GM18907 (cell line): ENCODE measurements around the gene NDST3.
"Not testable (repeated sequence)": the region's sequence is repeated elsewhere in the genome, so short reads cannot be mapped to it uniquely, and the experiment has no call there.

ENCODE experiments used
- ATAC-seq: cut with Tn5 transposase; IDR thresholded peaks from one replicate; pipeline ENCODE4 v1.9.1; 2021; ENCODE audit warnings: mild to moderate bottlenecking, moderate library complexity; ENCODE audit not compliant: unreplicated experiment

The NDST3 gene

GRCh38 chr4:118265312-118266144, 231.2 kb downstream of the NDST3 start:
- ATAC-seq: no peak

GRCh38 chr4:118266145-118266496, 231.8 kb downstream of the NDST3 start:
- ATAC-seq: not testable (repeated sequence)

- ATAC-seq: no peak
These were observed 234.5 kb downstream of the NDST3 start for GRCh38 chr4:118268780-118269179.

GRCh38 chr4:118270492-118270891, 236.2 kb downstream of the NDST3 start:
- ATAC-seq: peak; percentile 55

GRCh38 chr4:118271788-118272187, 237.5 kb downstream of the NDST3 start:
- ATAC-seq: no peak

GRCh38 chr4:118273642-118274041, 239.4 kb downstream of the NDST3 start:
- no peak for ATAC-seq

- no peak for ATAC-seq
These were observed 242.3 kb downstream of the NDST3 start for GRCh38 chr4:118276580-118276979.

GRCh38 chr4:118277243-118277642, 243.0 kb downstream of the NDST3 start:
- ATAC-seq: no peak

- ATAC-seq: peak; percentile 92
These were observed 244.4 kb downstream of the NDST3 start for GRCh38 chr4:118278473-118279274.

- no peak for ATAC-seq
These were observed 245.0 kb downstream of the NDST3 start for GRCh38 chr4:118279328-118279727.

- ATAC-seq: no peak
These were observed 245.7 kb downstream of the NDST3 start for GRCh38 chr4:118279920-118280432.

- peak; percentile 27 for ATAC-seq
These were observed 246.4 kb downstream of the NDST3 start for GRCh38 chr4:118280501-118281218.

GRCh38 chr4:118281611-118282442, 247.5 kb downstream of the NDST3 start:
- ATAC-seq: no peak

- ATAC-seq: no peak
These were observed 248.4 kb downstream of the NDST3 start for GRCh38 chr4:118282692-118283091.

GRCh38 chr4:118284169-118284568, 249.9 kb downstream of the NDST3 start:
- ATAC-seq: peak; percentile 57

GRCh38 chr4:118285931-118286330, 251.6 kb downstream of the NDST3 start:
- ATAC-seq: no peak

GRCh38 chr4:118286685-118287084, 252.4 kb downstream of the NDST3 start:
- no peak for ATAC-seq

- no peak for ATAC-seq
These were observed 253.6 kb downstream of the NDST3 start for GRCh38 chr4:118287711-118288451.

GRCh38 chr4:118289794-118290193, 255.5 kb downstream of the NDST3 start:
- ATAC-seq: no peak

GRCh38 chr4:118290951-118291350, 256.7 kb downstream of the NDST3 start:
- ATAC-seq: no peak
